Activated T-cell treated with anti-CD3 and anti-CD28 coated beads, Interleukin-2, amount 50 U/mL, for 24 hours (primary cell): ENCODE measurements around the gene MYCN.

Source experiments
- DNase-seq: peaks from one replicate; pipeline ENCODE4 v3.0.0-alpha.2; 2020
- H3K27ac Mint-ChIP-seq: 2 replicates; pipeline ENCODE4 v1.8.0; 2020; ENCODE audit warnings: mild to moderate bottlenecking, mixed read lengths
- H3K27me3 Mint-ChIP-seq: 2 replicates; pipeline ENCODE4 v1.8.0; 2020; ENCODE audit warnings: mixed read lengths
- H3K36me3 Mint-ChIP-seq: 2 replicates; pipeline ENCODE4 v1.8.0; 2020; ENCODE audit warnings: low read depth, mixed read lengths
- H3K4me1 Mint-ChIP-seq: 2 replicates; pipeline ENCODE4 v1.8.0; 2020; ENCODE audit warnings: low read depth, mixed read lengths
- H3K4me3 Mint-ChIP-seq: 2 replicates; pipeline ENCODE4 v1.8.0; 2020; ENCODE audit warnings: mild to moderate bottlenecking, moderate library complexity, mixed read lengths
- H3K9me3 Mint-ChIP-seq: 2 replicates; pipeline ENCODE4 v1.8.0; 2020; ENCODE audit warnings: mixed read lengths

The MYCN gene

DNA sequence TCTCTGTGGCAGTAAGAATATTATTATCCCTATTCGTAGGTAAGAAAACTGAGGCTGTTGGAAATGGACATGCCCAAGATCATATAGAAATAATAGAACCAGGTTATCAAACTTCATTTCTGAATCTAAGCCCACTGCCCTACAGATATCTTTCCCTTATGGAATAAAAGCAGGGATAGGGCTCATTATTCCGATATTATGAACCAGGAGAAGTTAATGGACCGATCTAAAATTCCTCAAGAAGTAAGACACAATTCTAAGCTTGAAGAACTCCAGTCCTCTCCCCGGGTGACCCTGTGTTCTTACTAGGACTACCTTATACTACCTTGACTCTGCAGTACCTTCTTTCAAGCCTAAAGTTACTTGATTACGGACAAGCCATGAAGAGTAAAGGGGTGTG, 8.4 kb upstream of the MYCN start:
- H3K4me1 Mint-ChIP-seq, result no peaks in the 10 kb centered on the region
- H3K27me3 Mint-ChIP-seq, result peaks cover 8% of the 10 kb centered on the region
- no peaks in the 10 kb centered on the region for H3K36me3 Mint-ChIP-seq
- no peak overlapping the region for H3K4me3 Mint-ChIP-seq
- no peak for DNase-seq
- H3K27ac Mint-ChIP-seq, result no peak overlapping the region
- no peaks in the 10 kb centered on the region for H3K9me3 Mint-ChIP-seq

DNA sequence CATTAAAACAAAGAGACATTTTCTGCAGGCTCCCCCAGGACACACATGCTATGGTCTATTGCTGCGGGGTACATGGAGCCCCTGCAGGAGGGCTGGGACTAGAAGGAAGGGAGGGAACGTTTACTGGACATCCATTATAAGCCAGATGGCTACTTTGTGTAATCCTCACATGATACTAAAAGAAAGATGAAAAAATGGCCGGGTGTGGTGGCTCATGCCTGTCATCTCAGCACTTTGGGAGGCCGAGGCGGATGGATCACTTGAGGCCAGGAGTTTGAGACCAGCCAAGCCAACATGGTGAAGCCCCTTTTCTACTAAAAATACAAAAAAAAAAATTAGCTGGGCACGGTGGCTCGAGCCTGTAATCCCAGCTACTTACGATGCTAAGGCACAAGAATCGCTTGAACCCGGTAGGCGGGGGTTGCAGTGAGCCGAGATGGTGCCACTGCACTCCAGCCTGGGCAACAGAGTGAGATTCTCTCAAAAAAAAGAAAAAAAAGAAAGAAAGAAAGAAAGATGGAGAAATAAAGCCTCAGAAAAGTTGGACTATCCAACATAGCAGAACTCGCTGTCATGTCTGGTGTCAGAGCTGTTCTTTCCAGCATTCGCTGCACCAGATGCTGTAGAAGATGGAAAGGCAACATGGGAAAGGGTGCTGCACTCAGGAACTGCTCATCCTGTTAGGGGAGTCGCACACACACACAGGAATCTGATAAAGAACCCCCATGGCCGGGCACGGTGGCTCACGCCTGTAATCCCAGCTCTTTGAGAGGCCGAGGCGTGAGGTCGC, 7.8 kb upstream of the MYCN start:
- no peaks in the 10 kb centered on the region for H3K9me3 Mint-ChIP-seq
- no peak overlapping the region for H3K4me3 Mint-ChIP-seq
- no peaks in the 10 kb centered on the region for H3K4me1 Mint-ChIP-seq
- H3K27ac Mint-ChIP-seq, result no peak overlapping the region
- H3K36me3 Mint-ChIP-seq, result no peaks in the 10 kb centered on the region
- peaks cover 14% of the 10 kb centered on the region for H3K27me3 Mint-ChIP-seq
- no peak for DNase-seq

DNA sequence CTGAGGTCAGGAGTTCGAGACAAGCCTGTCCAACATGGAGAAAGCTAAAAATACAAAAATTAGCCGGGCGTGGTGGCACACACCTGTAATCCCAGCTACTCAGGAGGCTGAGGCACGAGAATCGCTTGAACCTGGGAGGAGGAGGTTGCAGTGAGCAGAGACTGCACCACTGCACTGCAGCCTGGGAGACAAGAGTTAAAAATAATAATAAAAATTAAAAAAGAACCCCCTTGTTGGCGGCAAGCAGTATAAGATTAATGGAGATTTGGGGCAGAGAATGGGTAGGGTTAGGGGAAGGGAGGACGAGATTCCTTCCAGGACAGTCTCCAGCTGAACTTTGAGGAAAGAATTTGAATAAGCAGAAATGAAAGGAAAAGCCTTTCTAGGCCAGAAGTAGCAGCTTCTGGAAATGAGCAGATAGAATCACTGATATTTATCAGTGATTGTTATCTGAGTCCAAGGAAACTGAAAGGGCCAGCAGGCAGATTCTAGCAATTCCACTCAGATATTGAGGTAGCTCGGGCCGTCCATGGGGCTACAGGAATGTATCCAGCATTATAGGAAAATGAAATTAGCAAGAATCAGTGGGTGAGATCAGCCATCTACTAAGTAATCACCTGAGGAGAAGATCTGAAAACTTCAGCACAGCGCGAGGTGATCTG, 7.0 kb upstream of the MYCN start:
- H3K4me3 Mint-ChIP-seq, result no peak overlapping the region
- no peak for DNase-seq
- H3K4me1 Mint-ChIP-seq, result no peaks in the 10 kb centered on the region
- peaks cover 21% of the 10 kb centered on the region for H3K27me3 Mint-ChIP-seq
- no peak overlapping the region for H3K27ac Mint-ChIP-seq
- H3K36me3 Mint-ChIP-seq, result no peaks in the 10 kb centered on the region
- H3K9me3 Mint-ChIP-seq, result no peaks in the 10 kb centered on the region

DNA sequence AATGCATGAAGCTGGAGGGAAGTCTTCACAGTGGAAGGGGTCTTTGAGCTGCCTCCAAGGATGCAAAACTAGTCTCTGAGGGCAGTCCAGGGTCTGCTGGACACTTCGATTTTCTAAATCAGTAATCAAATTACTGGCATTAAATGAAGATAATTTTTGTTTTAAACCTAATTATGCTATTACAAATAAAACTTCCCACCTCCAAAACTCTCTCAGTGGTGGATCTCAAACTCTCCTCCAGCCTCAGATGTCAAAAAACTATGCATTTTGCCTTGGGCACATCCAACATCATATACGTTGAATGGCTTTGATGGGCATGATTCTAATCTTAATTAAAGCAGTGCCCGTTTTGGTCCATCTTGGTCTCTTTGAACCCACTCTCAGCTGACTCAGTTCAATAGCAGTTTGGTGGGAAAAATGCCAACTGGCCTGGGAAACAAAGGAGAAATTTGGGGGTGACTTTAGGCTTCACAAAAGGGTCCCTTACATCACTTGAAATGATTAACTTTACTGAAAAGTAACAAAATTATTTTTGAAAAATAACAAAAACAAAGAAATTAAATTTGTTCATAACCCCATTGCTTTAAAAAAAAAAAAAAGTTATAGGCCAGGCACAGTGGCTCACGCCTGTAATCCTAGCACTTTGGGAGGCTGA, 5.9 kb upstream of the MYCN start:
- no peaks in the 10 kb centered on the region for H3K9me3 Mint-ChIP-seq
- peaks cover 5% of the 10 kb centered on the region for H3K4me1 Mint-ChIP-seq
- peaks cover 32% of the 10 kb centered on the region for H3K27me3 Mint-ChIP-seq
- no peaks in the 10 kb centered on the region for H3K36me3 Mint-ChIP-seq
- H3K27ac Mint-ChIP-seq, result no peak overlapping the region
- H3K4me3 Mint-ChIP-seq, result no peak overlapping the region
- no peak for DNase-seq

DNA sequence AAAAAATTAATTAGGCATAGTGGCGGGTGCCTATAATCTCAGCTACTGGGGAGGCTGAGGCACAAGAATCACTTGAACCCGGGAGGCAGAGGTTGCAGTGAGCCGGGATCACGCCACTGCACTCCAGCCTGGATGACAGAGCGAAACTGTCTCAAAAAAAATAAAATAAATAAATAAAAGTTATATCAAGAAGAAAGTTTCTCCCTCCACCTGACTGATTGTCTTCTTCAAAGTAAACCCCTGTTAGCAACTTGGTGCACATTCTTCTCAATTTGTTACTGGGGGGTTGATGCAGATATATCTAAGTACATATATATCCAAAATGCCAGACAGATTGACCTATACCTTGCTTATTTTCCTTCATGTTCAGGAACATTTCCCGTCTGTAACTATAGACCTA, 5.2 kb upstream of the MYCN start:
- DNase-seq, result no peak
- Mint-ChIP-seq H3K27me3 (peaks cover 39% of the 10 kb centered on the region), H3K9me3 (no peaks in the 10 kb centered on the region), H3K4me3 (no peak overlapping the region), H3K4me1 (peaks cover 8% of the 10 kb centered on the region), H3K27ac (no peak overlapping the region), H3K36me3 (no peaks in the 10 kb centered on the region)

DNA sequence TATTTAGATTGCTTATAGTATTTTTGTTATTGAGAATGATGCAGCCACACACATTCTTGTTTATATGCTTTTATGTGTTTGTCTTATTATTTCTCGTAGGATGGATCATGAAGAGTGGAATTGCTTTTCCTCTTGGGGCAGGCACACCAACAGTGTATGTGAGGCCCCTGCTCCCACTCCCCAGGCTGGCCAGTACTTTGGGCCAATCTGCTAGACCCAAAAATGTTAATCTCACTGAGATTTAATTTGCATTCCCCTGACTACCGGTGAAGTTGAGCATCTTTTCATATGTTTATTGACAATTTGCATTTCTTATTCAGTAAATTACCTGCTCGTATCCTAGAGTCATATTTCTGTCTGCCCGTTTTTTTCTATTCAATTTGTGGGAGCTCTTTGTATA, 4.7 kb upstream of the MYCN start:
- Mint-ChIP-seq H3K27me3 (peaks cover 40% of the 10 kb centered on the region), H3K4me1 (peaks cover 10% of the 10 kb centered on the region), H3K36me3 (no peaks in the 10 kb centered on the region), H3K9me3 (no peaks in the 10 kb centered on the region), H3K4me3 (no peak overlapping the region), H3K27ac (no peak overlapping the region)
- DNase-seq, result no peak

DNA sequence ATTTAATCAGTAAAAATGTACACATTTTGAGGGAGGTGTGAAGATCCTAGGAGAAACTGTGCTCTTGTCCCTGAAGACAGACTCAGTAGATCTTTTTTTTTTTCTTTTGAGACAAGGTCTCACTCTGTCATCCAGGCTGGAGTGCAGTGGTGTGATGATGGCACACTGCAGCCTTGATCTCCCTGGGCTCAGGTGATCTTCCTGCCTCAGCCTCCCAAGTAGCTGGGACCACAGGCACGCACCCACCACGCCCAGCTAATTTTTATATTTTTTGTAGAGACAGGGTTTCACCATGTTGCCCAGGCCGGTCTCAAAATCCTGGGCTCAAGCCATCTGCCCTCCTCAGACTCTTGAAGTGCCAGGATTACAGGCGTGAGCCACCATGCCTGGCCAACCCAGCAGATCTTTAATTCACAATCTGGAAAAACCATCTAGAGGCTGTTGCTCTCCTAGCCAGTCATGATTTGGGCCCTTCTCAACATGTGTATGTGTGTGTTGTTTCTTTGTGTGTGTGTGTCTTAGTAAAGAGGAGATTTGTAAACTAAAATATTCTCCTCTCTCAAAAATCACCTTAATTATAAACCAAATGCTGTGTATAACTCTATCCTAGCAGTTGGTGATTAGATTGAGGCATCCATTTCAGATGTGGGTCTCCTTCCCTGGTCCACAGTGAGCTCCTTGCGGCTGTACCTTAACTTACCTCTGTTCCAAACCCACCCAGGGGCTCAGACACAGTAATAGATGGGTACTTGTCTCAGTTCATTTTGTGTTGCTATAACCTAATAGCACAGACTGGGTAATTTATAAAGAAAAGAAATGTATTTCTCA, 3.9 kb upstream of the MYCN start:
- no peak for DNase-seq
- H3K27ac Mint-ChIP-seq, result no peak overlapping the region
- peaks cover 48% of the 10 kb centered on the region for H3K27me3 Mint-ChIP-seq
- H3K4me3 Mint-ChIP-seq, result no peak overlapping the region
- H3K9me3 Mint-ChIP-seq, result no peaks in the 10 kb centered on the region
- H3K36me3 Mint-ChIP-seq, result no peaks in the 10 kb centered on the region
- H3K4me1 Mint-ChIP-seq, result peaks cover 18% of the 10 kb centered on the region

DNA sequence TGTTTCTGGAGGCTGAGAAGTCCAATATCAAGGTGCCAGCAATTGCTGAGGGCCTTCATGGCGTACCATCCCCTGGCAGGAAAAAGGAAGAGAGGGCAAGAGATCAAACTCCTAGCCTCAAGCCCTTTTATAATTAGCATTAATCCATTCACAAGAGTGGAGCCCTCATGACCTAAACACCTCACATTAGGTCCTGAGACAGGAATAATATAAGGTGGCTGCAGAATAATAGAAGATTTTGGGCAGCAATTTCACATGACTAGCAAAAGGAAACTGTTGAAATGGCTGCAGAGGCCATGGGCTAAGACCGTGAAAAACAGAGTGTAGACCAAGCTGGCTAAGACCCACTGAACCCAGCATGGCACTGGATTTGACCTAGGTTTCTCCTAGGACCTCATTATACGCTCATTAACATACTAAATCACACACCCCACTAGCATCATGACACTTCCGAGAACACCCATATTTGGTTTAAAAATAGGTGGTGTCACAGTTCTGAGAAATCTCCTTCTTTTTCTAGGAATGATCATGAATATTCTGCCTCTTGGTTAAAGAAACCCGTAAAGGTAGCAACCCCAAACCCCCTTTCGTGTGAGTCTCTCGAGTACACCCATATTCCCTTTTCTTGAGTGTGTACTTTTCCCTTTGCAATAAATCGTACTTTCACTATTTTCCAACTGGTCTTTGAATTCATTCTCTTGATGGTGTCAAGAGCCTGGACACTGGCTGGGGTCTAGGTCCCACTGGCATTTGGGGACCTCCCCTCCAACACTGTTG, 3.1 kb upstream of the MYCN start:
- DNase-seq, result no peak
- no peak overlapping the region for H3K27ac Mint-ChIP-seq
- peaks cover 22% of the 10 kb centered on the region for H3K4me1 Mint-ChIP-seq
- no peaks in the 10 kb centered on the region for H3K36me3 Mint-ChIP-seq
- peaks cover 53% of the 10 kb centered on the region for H3K27me3 Mint-ChIP-seq
- H3K4me3 Mint-ChIP-seq, result no peak overlapping the region
- no peaks in the 10 kb centered on the region for H3K9me3 Mint-ChIP-seq

DNA sequence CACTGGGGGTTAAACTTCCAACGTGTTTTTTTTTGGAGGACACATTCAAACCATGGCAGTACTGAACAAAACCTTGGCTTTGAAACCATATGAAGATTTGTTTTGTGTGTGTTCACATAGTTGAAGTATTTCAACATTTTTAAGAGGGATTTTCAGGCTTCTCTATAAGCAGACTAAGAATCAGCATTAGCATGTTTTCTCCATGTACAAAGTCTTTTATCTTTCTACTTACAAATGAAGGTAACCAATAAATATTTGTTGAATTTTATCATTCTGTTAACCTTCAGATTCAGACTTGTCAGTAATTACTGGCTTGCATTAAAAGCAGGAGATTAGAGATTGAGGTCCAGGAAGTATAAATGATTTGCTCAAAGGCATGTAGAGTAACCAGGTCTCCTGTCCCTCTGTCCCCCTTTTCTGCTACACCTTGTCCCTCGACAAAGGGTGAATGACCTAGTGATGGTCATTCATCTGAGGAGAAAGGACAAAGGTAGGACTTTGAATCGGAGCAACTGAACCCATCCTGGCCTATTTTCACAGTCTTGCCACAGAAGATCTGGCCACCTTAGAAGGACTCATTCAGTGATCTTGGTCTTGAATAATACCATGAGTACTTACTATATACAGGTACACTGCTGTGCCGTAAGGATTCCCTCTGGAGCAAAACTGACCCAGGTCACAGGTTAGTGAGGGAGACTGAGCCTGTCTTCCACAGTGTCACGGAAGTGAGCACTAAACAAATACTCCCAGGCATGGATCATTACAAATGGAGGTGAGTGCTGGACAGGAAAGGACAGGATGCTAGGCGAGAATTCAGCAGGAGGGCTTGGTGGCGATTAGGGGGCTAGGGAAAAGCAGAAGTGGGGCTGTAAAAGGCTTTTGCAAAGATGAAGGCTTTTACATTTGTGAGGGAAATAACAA, 2.2 kb upstream of the MYCN start:
- no peak for DNase-seq
- H3K27me3 Mint-ChIP-seq, result peaks cover 58% of the 10 kb centered on the region
- no peak overlapping the region for H3K4me3 Mint-ChIP-seq
- no peaks in the 10 kb centered on the region for H3K36me3 Mint-ChIP-seq
- no peak overlapping the region for H3K27ac Mint-ChIP-seq
- peaks cover 26% of the 10 kb centered on the region for H3K4me1 Mint-ChIP-seq
- no peaks in the 10 kb centered on the region for H3K9me3 Mint-ChIP-seq

DNA sequence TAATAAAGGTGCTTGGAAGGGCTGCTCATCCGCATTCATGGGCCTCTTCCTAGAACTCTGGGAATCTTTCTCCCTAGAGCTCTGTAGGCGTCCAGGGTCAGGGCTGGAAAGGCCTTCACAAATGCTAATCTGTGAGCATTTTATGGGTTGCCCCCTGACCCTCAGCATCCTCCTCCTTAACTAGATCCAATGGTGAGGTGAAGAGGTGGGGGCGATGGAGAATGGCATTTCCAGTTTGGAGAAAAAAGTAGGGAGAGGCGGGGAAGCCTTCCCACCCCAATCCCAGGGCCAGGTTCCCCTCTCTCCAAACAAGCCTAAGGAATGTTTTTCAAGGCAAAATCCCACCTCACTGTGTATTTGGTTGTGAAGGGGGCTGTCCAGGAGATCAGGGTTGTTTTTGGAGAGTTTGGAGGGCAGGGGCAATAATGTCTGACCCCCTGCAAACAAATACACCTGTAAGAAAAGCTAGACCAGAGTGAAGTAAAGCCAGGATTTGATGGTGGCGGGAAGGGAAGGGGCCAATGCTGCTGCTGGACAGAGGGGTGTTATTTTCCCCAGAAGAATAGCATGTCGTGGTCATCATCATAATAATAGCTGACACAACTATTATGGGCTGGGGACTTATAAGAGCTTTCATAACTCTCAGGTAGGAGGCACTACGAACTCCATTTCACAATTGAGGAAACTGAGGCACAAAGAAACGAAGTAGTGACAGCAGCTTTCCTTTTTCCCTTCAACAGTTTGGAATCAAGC, 1.4 kb upstream of the MYCN start:
- peaks cover 67% of the 10 kb centered on the region for H3K27me3 Mint-ChIP-seq
- no peak overlapping the region for H3K4me3 Mint-ChIP-seq
- H3K4me1 Mint-ChIP-seq, result peaks cover 34% of the 10 kb centered on the region
- no peak for DNase-seq
- no peak overlapping the region for H3K27ac Mint-ChIP-seq
- H3K9me3 Mint-ChIP-seq, result no peaks in the 10 kb centered on the region
- H3K36me3 Mint-ChIP-seq, result no peaks in the 10 kb centered on the region

DNA sequence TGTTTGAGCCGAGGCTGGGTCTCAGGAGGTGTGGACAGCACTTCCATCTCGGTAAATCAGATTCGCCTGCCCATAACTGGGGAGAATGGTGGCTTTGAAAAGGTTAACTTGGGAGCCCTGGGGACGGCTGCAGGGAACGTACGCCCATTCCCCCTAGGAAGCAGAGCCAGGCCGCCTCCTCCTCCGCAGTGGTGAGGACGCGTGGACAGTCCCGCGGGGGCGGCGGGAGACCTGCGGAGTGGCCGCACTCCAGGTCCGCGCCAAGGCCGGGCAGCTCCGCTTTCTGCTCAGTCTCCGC, 845 bp upstream of the MYCN start:
- H3K4me3 Mint-ChIP-seq, result peak overlapping the region; percentile 53
- H3K4me1 Mint-ChIP-seq, result peaks cover 38% of the 10 kb centered on the region
- peaks cover 71% of the 10 kb centered on the region for H3K27me3 Mint-ChIP-seq
- no peaks in the 10 kb centered on the region for H3K36me3 Mint-ChIP-seq
- H3K9me3 Mint-ChIP-seq, result no peaks in the 10 kb centered on the region
- H3K27ac Mint-ChIP-seq, result no peak overlapping the region
- no peak for DNase-seq

DNA sequence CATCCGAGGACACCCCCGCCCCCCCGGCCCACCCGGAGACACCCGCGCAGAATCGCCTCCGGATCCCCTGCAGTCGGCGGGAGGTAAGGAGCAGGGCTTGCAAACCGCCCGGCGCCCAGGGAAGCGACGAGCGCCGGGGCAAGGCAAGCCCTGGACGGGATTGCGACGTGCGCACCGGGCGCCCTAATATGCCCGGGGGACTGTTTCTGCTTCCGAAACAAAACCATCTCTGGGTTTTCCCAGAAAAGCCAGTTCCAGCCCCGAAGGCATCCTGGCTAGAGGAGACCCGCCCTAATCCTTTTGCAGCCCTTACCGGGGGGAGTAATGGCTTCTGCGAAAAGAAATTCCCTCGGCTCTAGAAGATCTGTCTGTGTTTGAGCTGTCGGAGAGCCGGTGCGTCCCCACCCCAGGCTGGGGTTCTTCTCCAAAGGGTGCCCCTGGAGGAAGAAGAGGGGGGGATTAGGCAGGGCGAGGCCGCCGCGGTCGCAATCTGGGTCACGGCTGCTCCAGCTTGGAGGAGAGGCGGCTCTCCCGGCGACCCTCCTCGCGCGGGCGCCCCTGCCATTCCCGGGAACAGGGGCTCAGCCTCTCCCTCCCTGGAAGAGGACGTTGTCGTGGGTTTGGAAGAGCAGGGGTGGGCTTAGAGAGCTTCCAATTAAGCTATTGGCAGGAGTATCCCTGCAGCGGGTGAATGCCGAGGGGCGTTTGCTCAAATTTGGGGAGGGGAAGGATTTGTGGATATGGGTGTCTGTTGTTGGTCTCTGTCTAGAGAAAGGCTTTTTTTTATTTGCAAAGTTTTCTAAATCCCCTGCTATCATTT, 521 bp downstream of the MYCN start:
- no peak overlapping the region for H3K27ac Mint-ChIP-seq
- H3K4me1 Mint-ChIP-seq, result peaks cover 38% of the 10 kb centered on the region
- H3K9me3 Mint-ChIP-seq, result no peaks in the 10 kb centered on the region
- H3K27me3 Mint-ChIP-seq, result peaks cover 78% of the 10 kb centered on the region
- H3K4me3 Mint-ChIP-seq, result peak overlapping the region; percentile 60
- H3K36me3 Mint-ChIP-seq, result no peaks in the 10 kb centered on the region
- DNase-seq, result peak; percentile 39
